GM18907 (cell line): Measurements from ENCODE around the gene HIVEP1.

Experiments used
- ATAC-seq: cut with Tn5 transposase; IDR thresholded peaks from one replicate; pipeline ENCODE4 v1.9.1; 2021; ENCODE audit warnings: mild to moderate bottlenecking, moderate library complexity; ENCODE audit not compliant: unreplicated experiment

HIVEP1 gene

DNA sequence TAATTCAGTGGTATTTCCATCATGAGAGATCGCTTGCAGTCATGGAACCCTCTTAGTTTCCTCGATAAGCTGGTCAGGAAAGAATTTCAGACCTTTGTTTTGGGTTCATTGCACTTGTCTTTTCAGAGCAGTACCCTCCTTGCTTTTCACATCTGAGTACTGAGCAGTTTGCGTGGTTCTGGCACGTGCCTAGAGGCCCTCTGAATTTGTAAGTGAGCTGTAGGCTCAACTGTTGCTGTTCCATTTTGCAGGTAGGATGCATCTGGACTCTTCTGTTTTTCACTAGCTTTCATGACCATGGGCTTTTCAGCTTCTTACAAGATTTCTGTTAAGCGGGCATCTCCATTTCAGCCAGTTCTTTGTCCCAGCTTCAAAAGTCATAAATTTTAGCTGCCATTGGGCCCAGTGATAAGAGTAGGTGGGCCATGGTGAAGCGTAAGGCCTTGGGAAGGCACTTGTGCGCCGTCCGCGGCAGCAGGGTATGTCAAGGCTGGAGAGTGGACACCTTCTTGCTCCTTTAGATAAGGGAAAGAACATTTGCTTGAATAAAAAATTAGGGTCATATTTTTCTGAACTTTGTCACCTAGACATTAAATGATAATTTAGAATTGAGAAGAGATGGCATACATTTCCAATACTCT, 35.8 kb downstream of the HIVEP1 start:
- ATAC-seq = no peak

DNA sequence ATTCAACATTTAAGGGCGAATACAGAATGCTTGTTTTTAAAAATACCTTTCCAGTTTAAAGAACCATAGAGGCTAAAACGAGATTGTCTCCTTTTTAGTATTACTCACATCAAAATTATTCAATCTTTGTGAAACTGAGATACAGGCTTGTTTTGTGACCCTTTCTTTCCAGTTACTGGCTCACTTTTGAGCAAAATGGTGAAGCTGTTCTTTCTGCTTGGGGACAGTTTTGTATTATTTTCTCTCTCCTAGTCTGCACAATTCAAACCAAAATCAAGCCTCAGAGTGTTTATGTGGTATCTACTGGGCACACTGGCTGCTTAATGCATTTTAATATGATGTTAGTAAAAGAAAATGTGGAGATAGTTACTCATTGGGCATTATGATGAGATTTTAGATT, 36.5 kb downstream of the HIVEP1 start:
- no peak for ATAC-seq

DNA sequence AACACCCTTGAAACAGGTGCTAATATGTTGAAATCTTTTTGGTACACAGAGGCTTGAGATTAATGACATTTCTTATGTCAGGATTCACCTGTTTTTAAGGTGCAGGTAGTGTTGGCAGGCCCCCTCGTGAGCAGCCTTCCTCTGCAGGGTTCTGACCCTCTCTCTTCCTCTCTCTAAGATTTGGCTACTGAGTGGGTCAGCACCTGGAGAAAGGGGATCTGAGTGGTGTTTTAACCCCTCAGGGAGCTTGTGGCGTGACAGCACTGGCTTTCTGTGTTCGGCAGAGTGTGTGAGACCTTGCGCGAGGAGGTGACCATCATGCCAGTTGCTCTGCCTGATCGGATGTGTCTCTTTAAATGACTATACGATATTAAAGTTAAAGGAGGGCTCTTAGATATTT, 37.1 kb downstream of the HIVEP1 start:
- ATAC-seq = peak; percentile 40

DNA sequence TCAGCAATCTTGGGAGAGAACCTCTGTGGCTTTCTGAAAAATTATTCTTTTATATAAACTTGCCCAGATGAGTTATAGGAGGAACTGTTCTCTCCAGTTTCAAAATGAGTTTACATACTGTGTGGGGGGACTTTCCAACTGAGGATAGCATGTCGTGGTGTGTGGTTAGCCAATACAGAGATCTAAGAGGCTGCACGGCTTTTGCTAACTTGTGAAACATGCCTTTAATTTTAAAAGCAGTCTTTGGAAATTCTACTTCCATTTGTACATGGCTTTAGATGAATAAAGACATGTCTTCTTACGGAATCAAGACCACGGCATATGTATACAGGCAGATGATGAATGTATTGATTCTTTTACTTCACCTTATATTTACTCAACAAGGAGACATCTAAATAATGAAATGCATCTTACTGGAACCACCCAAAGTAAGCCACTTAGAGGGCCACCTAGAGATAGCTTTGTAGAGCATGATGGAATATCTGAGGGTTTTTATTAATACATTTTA, 39.8 kb downstream of the HIVEP1 start:
- peak; percentile 84 for ATAC-seq

DNA sequence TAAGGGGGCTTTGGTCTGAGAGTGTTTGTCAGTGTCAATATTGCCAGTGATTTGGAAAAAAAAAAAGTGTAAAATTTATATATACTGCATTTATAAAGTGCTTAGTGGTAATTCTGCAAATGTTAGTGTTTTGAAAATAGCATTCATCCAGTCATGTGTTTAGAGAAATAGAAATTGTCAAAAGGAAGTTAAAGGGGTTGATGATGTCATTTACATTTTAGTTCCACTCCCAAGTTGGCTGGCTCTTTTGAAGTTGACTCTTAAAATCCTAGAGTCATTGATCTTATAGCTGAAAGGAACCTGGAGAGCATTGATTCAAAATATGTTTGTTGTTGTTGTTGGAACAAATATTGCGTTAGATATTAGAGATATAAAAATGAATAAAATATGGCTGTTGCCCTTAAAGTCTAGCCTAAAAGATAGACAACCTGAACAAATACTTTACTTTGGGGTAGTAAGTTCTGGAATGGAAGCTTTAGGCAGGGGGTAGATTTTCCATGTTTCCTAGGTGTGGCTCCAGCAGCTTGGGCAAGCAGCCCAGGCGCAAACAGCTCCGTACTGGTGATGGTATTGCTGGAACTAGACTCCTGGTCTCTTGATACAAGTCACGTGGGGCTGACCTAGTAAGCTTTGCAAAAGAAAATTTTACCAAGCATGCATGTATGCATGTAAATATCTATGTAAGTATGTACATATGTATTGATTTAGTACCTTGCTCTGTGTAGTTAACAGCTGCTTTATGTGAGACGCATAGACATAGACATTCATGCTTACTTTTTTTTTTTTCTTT, 46.3 kb downstream of the HIVEP1 start:
- ATAC-seq = no peak

DNA sequence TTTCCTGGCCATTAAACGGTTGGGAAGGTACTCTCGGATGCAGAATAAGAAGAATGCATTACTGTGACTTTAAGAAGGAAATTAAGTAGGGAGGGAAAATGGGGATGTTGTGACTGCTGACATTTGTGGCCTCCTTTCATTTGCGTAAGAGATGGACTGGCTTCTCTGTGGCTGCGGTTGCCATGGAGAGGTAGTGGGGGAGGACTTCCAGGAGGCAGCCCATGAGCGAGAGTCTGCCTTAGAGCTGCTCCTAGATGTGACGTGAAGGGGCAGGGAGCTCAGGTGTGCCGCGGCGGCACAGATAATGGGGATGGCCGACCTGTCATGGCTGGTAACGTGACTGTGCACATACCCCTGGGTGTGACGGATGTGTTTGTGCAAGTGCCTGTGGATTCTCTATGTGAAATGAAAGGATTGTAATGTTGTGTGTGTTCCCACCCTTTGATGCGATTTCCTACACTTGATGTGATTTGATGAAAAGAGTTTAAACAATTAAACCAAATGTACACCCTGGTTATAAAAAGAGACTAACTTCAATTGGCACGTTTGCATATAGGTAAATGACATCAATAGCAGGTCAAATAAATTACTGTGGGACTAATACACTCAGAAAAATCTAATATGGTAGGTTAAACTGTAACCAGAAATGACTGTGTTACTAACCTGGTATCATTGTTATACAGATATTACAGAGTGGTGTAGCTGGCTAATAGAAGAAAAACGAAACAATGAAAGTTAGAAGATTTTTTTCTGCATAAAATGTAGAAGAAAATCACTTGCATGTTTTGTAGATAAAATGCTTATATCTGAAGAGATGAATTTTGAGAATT, 48.9 kb downstream of the HIVEP1 start:
- ATAC-seq = peak; percentile 67

DNA sequence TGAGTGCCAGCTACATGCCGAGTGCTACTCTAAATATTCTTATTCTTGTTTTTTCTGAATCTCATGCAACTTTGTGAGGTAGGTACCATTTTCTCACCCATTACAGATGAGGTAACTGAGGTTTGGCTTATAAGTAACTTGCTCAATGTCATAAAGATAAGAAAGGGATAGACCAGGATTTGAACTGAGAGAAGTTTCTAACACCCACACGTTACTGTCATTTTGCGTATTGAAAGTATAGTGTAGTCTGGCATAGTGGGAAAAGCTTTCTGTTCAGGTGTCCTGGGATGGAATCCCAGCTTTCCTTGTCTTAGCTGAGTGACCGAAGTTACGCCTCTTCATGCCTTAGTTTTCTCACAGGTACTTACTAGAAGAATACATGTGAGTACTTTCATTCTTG, 50.5 kb downstream of the HIVEP1 start:
- ATAC-seq = no peak

DNA sequence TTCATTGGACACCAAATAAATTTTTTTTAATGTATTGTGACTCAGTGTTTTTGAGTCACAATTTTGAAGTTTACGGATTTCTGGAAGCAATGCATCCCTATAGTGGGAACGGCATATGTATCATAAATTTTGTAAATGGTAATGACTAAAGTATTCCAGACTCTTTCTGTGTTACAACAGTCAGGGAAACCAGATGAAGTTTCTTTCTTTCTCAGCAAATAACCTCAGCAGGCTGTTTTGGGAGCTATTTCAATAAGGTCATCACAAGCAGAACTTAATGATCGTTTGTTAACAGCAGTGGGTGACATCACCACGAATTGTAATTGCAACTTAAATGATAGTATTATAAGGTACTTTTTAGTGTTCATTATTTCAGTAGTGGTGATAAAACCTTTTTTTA, 52.0 kb downstream of the HIVEP1 start:
- no peak for ATAC-seq

DNA sequence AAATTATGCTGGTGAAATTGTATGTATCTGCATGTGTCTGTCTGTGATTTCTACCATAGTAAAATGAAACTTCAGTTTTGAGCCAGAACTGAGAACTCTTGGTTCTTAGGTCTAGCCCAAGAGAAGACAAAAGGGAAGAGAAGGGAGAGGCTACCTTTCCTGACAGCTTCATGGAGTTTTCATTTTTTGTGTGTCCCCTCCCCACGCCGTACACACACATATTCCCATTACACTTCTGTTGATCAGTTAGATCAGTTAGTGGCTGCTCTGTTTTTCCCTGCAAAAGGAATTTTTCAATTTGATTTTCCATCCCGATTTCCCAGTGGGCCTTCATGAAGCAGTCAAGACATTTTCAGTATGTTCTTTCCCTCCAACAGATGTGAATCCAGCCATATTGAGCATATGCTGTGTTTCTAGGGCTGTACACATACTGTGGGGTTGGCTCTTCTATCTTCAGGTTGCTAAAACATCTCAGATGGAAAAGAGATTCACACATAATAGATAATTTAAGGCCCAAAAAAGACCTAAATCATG, 52.5 kb downstream of the HIVEP1 start:
- ATAC-seq = no peak

DNA sequence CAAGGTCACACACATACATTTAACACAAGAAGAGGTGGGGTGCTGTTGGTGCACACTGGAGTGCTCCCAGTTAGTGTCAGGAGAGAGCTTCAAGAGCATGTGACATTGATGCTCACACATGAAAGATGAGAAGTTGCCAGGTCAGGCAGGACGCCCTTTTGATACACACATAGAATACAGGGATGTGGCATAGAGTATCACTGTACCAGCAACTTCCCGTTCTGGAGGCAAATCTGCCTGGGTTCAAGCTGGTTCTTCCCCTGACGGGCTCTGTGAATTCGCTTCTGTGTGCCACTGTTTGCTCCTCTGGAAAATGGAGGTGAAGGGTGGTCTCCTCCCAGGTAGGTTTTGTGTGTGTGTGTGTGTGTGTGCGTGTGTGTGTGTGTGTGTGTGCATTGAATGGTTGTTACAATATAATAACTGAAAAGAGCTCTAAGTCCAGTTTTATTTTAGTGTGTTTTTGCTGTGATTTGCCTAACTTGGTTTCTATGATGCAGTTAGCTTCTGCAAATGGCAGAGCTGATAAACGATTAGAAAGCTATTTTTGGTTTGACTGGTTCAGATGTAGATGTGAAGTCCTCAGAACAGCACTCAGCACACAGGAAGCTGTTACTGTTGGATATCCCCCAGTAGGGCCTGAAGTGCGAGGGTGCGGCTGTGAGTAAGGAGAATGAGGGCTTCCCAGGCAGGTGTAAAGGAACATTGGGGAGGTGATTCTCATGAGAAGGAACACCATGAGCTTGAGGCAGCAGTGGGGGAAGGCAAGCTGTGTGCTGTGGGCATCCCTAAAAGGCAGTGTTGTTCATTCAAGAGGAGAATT, 53.4 kb downstream of the HIVEP1 start:
- peak; percentile 44 for ATAC-seq

DNA sequence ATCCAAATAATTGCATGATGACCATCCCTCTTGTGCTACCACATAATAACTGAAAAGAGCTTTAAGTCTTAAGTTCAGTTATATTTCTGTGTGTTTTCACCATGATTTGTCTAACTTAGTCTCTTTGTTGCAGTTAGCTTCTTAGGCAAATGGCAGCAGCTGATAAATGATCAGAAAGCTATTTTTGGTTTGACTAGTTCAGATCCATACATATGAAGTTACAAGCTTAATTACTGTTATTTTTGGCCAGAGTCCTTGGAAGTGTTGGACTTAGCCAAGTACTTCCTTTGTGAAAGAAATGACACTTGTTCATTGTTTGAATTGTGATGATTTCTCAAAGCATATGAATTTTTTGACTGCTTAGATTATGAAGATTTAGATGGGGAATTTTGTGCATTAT, 54.2 kb downstream of the HIVEP1 start:
- no peak for ATAC-seq

DNA sequence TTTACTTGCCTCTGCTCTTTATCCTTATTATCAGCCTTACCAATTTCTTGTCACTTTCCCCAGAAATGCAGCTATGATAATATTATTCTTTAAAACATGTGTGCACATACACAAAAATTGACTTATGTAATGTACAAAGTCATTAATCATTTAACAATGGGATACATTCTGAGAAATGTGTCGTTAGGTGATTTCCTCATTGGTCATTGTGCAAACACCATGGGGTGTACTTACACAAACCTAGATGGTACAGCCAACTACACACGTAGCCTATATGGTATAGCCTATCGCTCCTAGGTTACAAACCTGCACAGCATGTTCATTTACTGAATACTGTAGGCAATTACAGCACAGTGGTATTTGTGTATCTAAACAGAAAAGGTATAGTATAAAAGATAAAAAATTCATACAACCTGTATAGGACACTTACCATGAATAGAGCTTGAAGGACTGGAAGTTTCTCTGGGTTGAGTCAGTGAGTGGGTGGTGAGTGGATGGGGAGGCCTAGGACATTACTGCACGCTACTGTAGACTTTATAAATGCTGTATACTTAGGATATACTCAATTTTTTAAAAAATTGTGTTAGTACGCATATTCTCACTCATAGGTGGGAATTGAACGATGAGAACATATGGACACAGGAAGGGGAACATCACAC, 56.9 kb downstream of the HIVEP1 start:
- ATAC-seq = no peak

DNA sequence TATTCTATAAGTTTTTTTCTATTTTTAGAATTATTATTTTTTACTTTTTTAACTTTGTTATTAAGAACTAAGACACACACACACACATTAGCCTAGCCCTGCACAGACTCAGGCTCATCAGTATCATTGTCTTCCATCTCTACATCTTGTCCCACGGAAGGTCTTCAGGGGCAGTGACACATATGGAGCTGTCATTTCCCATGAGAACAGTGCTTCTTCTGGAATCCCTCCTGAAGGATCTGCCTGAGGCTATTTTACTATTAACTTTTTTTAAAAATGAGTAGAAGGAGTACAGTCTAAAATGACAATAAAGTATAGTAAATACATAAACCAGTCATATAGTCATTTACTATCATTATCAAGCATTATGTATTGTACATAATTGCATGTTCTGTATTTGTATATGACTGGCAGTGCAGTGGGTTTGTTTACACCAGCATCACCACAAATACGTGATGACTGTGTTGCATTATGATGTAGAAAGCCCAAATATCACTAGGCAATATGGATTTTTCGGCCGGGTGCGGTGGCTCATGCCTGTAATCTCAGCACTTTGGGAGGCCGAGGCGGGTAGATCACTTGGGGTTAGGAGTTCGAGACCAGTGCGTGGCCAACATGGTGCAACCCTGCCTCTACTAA, 57.9 kb downstream of the HIVEP1 start:
- no peak for ATAC-seq

DNA sequence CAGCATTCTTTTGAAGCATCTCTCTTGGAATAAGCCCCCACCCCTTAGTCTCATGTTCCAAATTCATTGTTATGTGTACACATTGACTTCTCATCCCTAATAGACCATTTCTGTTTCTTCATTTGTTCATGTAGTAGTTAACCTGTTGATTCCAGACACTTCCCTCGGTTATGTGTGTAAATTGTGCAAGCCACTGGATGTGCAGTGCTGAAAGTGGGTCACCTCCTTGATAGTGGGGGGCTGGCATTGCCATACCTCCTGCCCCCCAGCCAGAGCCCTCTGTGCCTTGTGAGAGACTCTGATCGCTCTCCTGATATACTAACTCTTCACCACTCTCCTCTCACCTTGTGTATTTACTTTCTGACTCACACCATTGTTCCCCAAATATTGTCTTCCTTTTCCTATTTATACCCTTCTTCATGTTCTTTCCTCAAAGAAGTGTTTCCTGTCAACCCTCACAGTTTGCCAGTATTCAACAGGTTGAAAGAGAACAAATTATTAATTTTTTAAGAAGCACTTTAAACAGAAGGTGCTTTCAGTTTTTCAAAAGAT, 59.0 kb downstream of the HIVEP1 start:
- ATAC-seq = no peak

DNA sequence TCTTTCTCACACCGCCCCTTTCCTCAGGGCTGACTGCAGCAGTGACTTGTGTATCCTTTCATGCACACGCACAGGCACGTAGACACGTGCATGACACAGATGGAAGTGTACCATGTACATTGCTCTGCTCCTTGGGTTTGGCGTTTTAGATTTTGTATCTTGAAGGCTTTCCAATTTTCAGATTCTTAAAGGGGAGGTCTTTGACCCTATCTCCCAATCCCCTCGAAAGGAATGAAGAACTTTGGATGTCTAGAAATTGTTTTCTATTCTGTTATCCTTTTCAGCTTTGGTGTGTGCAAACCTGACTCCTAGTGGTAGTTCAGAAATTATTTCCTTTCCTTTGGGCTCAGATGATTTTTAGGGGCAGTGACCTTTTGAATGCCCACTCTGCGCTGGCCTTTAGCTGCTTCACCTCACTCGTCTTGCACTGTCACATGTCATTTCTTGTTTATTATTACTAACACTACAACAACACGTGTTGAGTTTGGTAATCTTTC, 63.0 kb downstream of the HIVEP1 start:
- ATAC-seq = no peak

DNA sequence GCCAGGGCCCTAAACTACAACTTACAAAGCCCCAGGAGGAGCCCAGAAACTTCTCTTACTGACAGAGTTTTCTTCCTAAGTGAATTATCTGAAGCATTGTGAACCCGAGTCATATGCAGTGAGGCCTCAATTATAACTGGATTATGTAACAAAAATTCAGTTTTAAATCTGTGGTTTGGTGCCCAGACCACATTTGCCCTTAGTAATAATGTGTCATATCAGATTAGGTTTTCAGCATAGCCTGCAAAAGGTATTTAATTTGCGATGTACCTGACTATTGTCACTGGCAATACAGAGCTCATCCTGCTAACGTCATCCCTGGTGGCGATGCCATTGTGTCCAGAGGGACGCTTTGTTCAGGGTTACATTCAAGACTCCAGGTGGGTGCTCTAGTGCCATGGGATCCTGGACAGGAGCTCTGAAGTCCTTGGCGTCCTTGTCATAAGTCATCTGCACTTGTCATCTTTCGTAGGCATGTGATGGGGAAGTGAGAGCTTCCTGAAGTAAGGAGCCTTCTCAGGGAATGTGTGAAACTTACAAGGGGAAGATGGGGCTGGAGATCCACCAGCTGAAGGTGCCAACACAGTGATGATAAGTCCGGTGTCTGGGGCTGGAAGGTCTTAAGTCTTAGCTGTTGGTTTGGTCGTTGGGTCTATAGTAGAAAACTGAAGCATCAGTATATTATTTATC, 65.1 kb downstream of the HIVEP1 start:
- no peak for ATAC-seq

DNA sequence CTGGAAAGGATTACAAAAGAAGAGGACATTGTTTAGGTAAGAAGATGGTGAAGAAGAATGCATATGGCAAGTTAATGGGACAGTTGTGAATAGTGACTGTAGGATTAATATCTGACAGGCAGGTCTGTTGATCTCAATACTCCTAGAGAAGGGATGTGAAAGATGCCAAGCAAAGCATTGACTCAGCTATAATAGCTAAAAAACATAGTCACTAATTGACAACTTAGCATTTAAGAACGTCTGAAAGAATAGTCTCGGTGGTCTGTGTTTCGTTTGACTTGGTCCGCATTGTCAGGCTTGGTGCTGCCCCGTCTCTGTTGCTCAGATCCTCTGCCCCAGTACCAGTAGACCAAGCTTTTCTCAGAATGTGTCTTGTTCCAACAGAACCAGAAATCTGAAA, 65.9 kb downstream of the HIVEP1 start:
- ATAC-seq = no peak

DNA sequence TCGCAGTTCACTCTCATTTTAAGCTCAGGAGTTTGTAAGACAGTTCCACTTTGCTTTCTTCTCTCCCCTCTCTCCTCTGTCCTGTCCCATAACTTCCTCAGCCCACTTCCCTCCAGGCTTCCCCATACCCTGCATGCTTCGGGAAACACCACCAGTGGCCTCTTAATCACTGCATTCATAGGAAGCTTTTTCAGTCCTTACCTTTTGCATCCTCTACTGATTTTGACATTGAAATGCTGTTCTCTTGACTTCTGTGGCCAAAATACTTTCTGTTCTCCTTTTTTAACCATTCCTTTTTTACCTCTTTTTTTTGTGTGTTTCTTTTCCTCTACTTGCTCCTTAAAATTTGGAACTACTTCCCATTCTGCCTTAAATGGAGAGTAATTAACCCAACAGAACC, 69.7 kb downstream of the HIVEP1 start:
- no peak for ATAC-seq
